Esophagus muscularis mucosa (tissue), 4 donors: Measurements from ENCODE around the gene SKOR2. TPM values are rescaled to one million over a fixed set of nuclear protein-coding genes. Genes with fewer than 3 reads are reported as not detected.

Source experiments
- DNase-seq: peaks from one replicate; pipeline ENCODE4 v3.0.0-alpha.2; 2017; ENCODE audit errors: extremely low spot score
- H3K27ac ChIP-seq, 4 donors: fragments of 200-600 bp; sonication (generic); replicated peaks in 1 of 4; 1 replicate in 3 of 4; 2 replicates in 1 of 4; pipeline ENCODE4 v1.5.1; 2016 to 2019; ENCODE audit warnings: mild to moderate bottlenecking in 1 of 4
- H3K27me3 ChIP-seq, 4 donors: fragments of 200-600 bp; sonication (generic); one replicate each; pipeline versions ENCODE4 v1.5.1 to v1.6.0; 2016 to 2019
- H3K36me3 ChIP-seq, 4 donors: fragments of 200-600 bp; sonication (generic); one replicate each; pipeline ENCODE4 v1.5.1; 2016 to 2019
- H3K4me1 ChIP-seq, 4 donors: fragments of 200-600 bp; sonication (generic); one replicate each; pipeline ENCODE4 v1.5.1; 2016 to 2019
- H3K4me3 ChIP-seq, 4 donors: fragments of 200-600 bp; sonication (generic); 1 replicate in 2 of 4; 2 replicates in 2 of 4; pipeline ENCODE4 v1.5.1; 2016 to 2019; ENCODE audit warnings: mild to moderate bottlenecking in 4 of 4, moderate library complexity in 1 of 4
- H3K9me3 ChIP-seq, 4 donors: fragments of 200-600 bp; sonication (generic); 1 replicate in 3 of 4; 2 replicates in 1 of 4; pipeline ENCODE4 v1.5.1; 2016 to 2019
- CTCF ChIP-seq, 3 experiments: fragments of 200-600 bp in 2 of 3; fragments of 450-650 bp in 1 of 3; sonication (generic) in 2 of 3; IDR thresholded peaks; one replicate each; pipeline ENCODE4 v1.5.1; 2017 to 2019; ENCODE audit warnings: antibody characterized with exemption in 3 of 3, mild to moderate bottlenecking in 2 of 3, moderate library complexity in 1 of 3
- EP300 ChIP-seq: sonication (generic); formaldehyde crosslinking; IDR thresholded peaks from one replicate; pipeline ENCODE4 v1.6.1; 2017; ENCODE audit warnings: antibody characterized with exemption
- POLR2A ChIP-seq: fragments of 450-650 bp; IDR thresholded peaks from one replicate; pipeline ENCODE4 v1.6.1; 2017; ENCODE audit warnings: antibody characterized with exemption, moderate library complexity, mild to moderate bottlenecking, low read depth
- POLR2AphosphoS5 ChIP-seq, 2 donors: sonication (generic); formaldehyde crosslinking; IDR thresholded peaks; one replicate each; pipeline ENCODE4 v1.6.1; 2017; ENCODE audit warnings: antibody characterized with exemption in 2 of 2
- WGBS: methylation state at CpG from one replicate; pipeline ENCODE4 v1.1.5; 2018; 5-methylcytosine and 5-hydroxymethylcytosine counted together
- intact Hi-C: fragments of 100-400 bp; cut with DNase I; formaldehyde crosslinking; loops from one replicate; pipeline ENCODE4 v1.15.1; 2023
- total RNA-seq, 4 donors: library from RNA; depleted of rRNA; stranded (reverse); fragments of >200 nt; gene quantifications; one replicate each; pipeline versions ENCODE4 v1.1.0 to v1.2.1, GENCODE V29; 2016

SKOR2 gene
- total RNA-seq, 4 donors from 2014 or later, result not detected

- Histone ChIP-seq H3K4me3 (peak overlapping the region; percentile 3 to 35 (median 28)), H3K9me3 (no peaks in the 10 kb centered on the region), H3K27me3 (peaks cover 0 to 99% (median 56%) of the 10 kb centered on the region in 4 donors), H3K27ac (no peak overlapping the region), H3K36me3 (no peaks in the 10 kb centered on the region), H3K4me1 (peaks cover 3 to 39% (median 21%) of the 10 kb centered on the region in 4 donors)
- no CpG with 5 or more reads among the region's 90 CpGs for WGBS
- DNase-seq, result no peak
- intact Hi-C loops, result no loop called here
- TF ChIP-seq POLR2AphosphoS5 (IDR thresholded peaks at IDR 0.05) (no peak), CTCF (IDR thresholded peaks at IDR 0.05) (peak in 1 of 3 experiments; percentile 31), POLR2A (no peak)
Observed at GRCh38 chr18:47247416-47248114, 3.9 kb downstream of the SKOR2 start.

DNA sequence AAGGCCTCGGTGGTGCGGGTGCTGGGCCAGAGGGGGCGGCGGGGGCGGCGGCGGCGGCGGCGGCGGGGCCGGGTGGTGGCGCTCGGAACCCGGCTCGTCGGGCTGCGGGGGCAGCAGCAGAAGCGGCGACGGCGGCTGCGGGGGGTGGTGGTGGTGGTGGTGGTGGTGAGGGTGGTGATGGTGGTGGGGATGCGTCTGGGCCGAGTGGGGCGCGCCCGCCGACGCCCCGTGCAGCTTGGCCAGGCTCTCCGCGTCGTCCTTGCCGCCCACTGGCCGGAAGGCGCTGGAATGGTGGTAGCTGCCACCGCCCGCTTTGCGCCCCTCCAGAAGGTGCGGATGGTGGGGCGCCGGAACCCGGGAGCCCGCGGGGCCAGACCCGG is 4.4 kb downstream of the SKOR2 start:
- intact Hi-C loops, result no loop called here
- H3K27me3 ChIP-seq, result peaks cover 0 to 99% (median 54%) of the 10 kb centered on the region in 4 donors
- peak overlapping the region; percentile 3 to 35 (median 28) for H3K4me3 ChIP-seq
- no peak for DNase-seq
- H3K9me3 ChIP-seq, result no peaks in the 10 kb centered on the region
- no peak overlapping the region for H3K27ac ChIP-seq
- TF ChIP-seq EP300, result no peak
- no peak for TF ChIP-seq POLR2A
- TF ChIP-seq CTCF (IDR thresholded peaks at IDR 0.05), result no peak
- TF ChIP-seq POLR2AphosphoS5 (IDR thresholded peaks at IDR 0.05), result no peak
- no peaks in the 10 kb centered on the region for H3K36me3 ChIP-seq
- peaks cover 3 to 39% (median 21%) of the 10 kb centered on the region in 4 donors for H3K4me1 ChIP-seq
- WGBS, result no CpG with 5 or more reads among the region's 47 CpGs

GRCh38 chr18:47246027-47246971 is 5.2 kb downstream of the SKOR2 start:
- intact Hi-C loops, result no loop called here
- whole genome bisulfite sequencing, result 2% methylated on average over 42 of the region's 47 CpGs

DNA sequence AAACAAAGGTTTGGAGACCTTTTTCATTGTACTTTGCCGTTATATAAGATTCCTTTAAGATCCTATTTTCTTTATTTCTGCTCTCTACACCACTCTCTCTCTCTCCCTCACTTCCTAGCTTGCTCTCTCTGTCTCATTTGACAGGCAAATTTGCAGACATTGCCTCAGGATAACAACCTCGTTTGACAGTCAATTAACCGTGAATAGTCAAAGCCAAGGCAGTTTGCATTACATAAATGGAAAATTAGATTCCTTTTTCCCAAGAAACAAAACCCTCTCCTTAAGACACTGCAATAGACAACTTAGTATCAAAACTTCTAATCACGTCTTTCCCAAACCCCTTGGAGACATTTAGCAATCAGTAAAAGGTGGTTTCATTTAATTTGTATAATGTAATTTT is 7.4 kb downstream of the SKOR2 start:
- Histone ChIP-seq H3K27ac (no peak overlapping the region), H3K27me3 (peaks cover 0 to 85% (median 34%) of the 10 kb centered on the region in 4 donors), H3K36me3 (no peaks in the 10 kb centered on the region), H3K4me1 (peaks cover 0 to 25% (median 13%) of the 10 kb centered on the region in 4 donors), H3K4me3 (no peak overlapping the region), H3K9me3 (no peaks in the 10 kb centered on the region)
- no peak for DNase-seq
- no peak for TF ChIP-seq CTCF (IDR thresholded peaks at IDR 0.05)
- TF ChIP-seq POLR2A, result no peak
- no peak for TF ChIP-seq EP300
- intact Hi-C loops, result no loop called here
- 20% methylated on average over 4 of the region's 4 CpGs for WGBS

More at GRCh38 chr18:47246027-47246971, 5.2 kb downstream of the SKOR2 start:
- no peaks in the 10 kb centered on the region for H3K36me3 ChIP-seq
- peaks cover 2 to 33% (median 16%) of the 10 kb centered on the region in 4 donors for H3K4me1 ChIP-seq
- no peaks in the 10 kb centered on the region for H3K9me3 ChIP-seq
- H3K27ac ChIP-seq, result no peak overlapping the region
- no peak for DNase-seq
- H3K27me3 ChIP-seq, result peaks cover 0 to 95% (median 49%) of the 10 kb centered on the region in 4 donors
- H3K4me3 ChIP-seq, result peak overlapping the region in 2 of 4 donors; percentile 29 to 35
- TF ChIP-seq EP300, result no peak
- no peak for TF ChIP-seq CTCF (IDR thresholded peaks at IDR 0.05)
- no peak for TF ChIP-seq POLR2AphosphoS5 (IDR thresholded peaks at IDR 0.05)
- no peak for TF ChIP-seq POLR2A
